ENCODE data around the gene PTPRN2. TPM values are rescaled to one million over a fixed set of nuclear protein-coding genes. Genes with fewer than 3 reads are reported as not detected.

PTPRN2 gene
- polyA plus RNA-seq, 1 of the 3 experiments (the other 2 are of a cell fraction) = 4.0 TPM

DNA sequence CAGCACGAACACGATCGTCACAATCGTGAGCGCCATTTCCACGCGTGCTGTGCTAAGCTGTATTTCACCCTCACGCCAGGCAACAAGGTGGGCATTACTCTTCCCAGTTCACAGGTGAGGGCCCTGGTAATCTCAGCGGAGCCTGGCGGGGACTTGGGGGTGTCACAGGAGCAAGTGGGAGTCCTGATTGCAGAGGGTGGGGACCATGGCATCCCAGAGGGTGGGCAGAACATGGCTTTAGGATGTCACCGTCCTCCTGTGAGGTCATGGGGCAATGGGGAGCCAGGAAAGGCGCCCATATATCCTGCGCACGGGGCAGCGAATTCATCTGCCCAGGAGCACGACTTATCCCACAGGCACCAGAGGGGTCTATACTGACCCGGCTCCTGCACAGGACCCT lies 761.1 kb downstream of the PTPRN2 start:
- Histone ChIP-seq H3K4me2 (no peak overlapping the region), H2AFZ (ENCODE audit: low read depth) (no peak overlapping the region), H3K9me2 (no peaks in the 10 kb centered on the region), H3K27ac (ENCODE audit: low read depth in 2 of 2, low read length in 1 of 2) (no peak overlapping the region), H3K9me3 (no peaks in the 10 kb centered on the region; the same call in 1 of the 2 replicates), H4K20me1 (ENCODE audit: insufficient read depth) (no peaks in the 10 kb centered on the region), H3K4me3 (ENCODE audit: low read depth in 2 of 2, low read length in 1 of 2) (no peak overlapping the region; a peak in 1 of 4 replicates), H3K79me2 (ENCODE audit: insufficient read depth) (no peaks in the 10 kb centered on the region), H3K27me3 (ENCODE audit: insufficient read depth) (no peaks in the 10 kb centered on the region), H3F3A (replicated peaks; ENCODE audit: insufficient read depth) (no peaks in the 10 kb centered on the region), H3K9ac (no peak overlapping the region), H3K36me3 (replicated peaks in 1 of 2; ENCODE audit: control insufficient read depth in 1 of 2, insufficient read depth in 2 of 2, low read length in 1 of 2) (no peaks in the 10 kb centered on the region), H3K4me1 (ENCODE audit: control insufficient read depth in 1 of 2, insufficient read depth in 2 of 2, low read depth in 1 of 2, low read length in 1 of 2) (no peaks in the 10 kb centered on the region)
- TF ChIP-seq CHD2 (IDR thresholded peaks at IDR 0.05; ENCODE audit: low read length, partially characterized antibody) = no peak
- TF ChIP-seq SMC3 (IDR thresholded peaks at IDR 0.05; ENCODE audit: low read depth, low read length) = no peak
- no peak for TF ChIP-seq RXRA (IDR thresholded peaks at IDR 0.05; ENCODE audit: borderline replicate concordance, low read depth)
- TF ChIP-seq CTCF (IDR thresholded peaks at IDR 0.05) = no peak
- TF ChIP-seq JUND (IDR thresholded peaks at IDR 0.05) = no peak
- no peak for TF ChIP-seq MEF2A (IDR thresholded peaks at IDR 0.05; ENCODE audit: borderline replicate concordance, low read depth)
- no peak for TF ChIP-seq RCOR1 (IDR thresholded peaks at IDR 0.05; ENCODE audit: low read length)
- TF ChIP-seq POLR2AphosphoS5 (IDR thresholded peaks at IDR 0.05; ENCODE audit: low read depth, low read length) = no peak
- no peak for TF ChIP-seq ELF1 (IDR thresholded peaks at IDR 0.05)
- TF ChIP-seq, protein P1, sequence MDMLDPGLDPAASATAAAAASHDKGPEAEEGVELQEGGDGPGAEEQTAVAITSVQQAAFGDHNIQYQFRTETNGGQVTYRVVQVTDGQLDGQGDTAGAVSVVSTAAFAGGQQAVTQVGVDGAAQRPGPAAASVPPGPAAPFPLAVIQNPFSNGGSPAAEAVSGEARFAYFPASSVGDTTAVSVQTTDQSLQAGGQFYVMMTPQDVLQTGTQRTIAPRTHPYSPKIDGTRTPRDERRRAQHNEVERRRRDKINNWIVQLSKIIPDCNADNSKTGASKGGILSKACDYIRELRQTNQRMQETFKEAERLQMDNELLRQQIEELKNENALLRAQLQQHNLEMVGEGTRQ (IDR thresholded peaks at IDR 0.05; ENCODE audit: borderline replicate concordance, low read depth, low read length) = no peak
- TF ChIP-seq GABPA (IDR thresholded peaks at IDR 0.05; ENCODE audit: low read depth) = no peak
- no peak for TF ChIP-seq TEAD4 (IDR thresholded peaks at IDR 0.05; ENCODE audit: borderline replicate concordance, insufficient read depth)
- TF ChIP-seq, protein P2, sequence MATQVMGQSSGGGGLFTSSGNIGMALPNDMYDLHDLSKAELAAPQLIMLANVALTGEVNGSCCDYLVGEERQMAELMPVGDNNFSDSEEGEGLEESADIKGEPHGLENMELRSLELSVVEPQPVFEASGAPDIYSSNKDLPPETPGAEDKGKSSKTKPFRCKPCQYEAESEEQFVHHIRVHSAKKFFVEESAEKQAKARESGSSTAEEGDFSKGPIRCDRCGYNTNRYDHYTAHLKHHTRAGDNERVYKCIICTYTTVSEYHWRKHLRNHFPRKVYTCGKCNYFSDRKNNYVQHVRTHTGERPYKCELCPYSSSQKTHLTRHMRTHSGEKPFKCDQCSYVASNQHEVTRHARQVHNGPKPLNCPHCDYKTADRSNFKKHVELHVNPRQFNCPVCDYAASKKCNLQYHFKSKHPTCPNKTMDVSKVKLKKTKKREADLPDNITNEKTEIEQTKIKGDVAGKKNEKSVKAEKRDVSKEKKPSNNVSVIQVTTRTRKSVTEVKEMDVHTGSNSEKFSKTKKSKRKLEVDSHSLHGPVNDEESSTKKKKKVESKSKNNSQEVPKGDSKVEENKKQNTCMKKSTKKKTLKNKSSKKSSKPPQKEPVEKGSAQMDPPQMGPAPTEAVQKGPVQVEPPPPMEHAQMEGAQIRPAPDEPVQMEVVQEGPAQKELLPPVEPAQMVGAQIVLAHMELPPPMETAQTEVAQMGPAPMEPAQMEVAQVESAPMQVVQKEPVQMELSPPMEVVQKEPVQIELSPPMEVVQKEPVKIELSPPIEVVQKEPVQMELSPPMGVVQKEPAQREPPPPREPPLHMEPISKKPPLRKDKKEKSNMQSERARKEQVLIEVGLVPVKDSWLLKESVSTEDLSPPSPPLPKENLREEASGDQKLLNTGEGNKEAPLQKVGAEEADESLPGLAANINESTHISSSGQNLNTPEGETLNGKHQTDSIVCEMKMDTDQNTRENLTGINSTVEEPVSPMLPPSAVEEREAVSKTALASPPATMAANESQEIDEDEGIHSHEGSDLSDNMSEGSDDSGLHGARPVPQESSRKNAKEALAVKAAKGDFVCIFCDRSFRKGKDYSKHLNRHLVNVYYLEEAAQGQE (IDR thresholded peaks at IDR 0.05; ENCODE audit: low read depth, low read length) = no peak
- TF ChIP-seq EZH2phosphoT487 (IDR thresholded peaks at IDR 0.05; ENCODE audit: borderline replicate concordance, low read depth) = no peak
- TF ChIP-seq MXI1 (IDR thresholded peaks at IDR 0.05; ENCODE audit: low read depth, low read length) = no peak
- TF ChIP-seq GATA2 (CRISPR knock-in tag; IDR thresholded peaks at IDR 0.05) = no peak
- TF ChIP-seq NRF1 (IDR thresholded peaks at IDR 0.05; ENCODE audit: low read depth, low read length) = no peak
- TF ChIP-seq RAD21 (IDR thresholded peaks at IDR 0.05; ENCODE audit: low read length) = no peak
- no peak for TF ChIP-seq SIN3A (IDR thresholded peaks at IDR 0.05; ENCODE audit: borderline replicate concordance, low read depth, low read length)
- DNase-seq = no peak
- CTCF ChIA-PET = no interaction called here
- 71% methylated on average over 15 of the region's 17 CpGs for whole genome bisulfite sequencing (ENCODE audit: low lambda C conversion rate)
- POLR2A ChIA-PET = no interaction called here
